ENCODE results near the gene KAZALD1. TPM values are rescaled to one million over a fixed set of nuclear protein-coding genes. Genes with fewer than 3 reads are reported as not detected.

Gene KAZALD1
- total and polyA plus RNA-seq, 3 donors from 2014 or later = 6.4 to 11.0 (median 6.8) TPM

DNA sequence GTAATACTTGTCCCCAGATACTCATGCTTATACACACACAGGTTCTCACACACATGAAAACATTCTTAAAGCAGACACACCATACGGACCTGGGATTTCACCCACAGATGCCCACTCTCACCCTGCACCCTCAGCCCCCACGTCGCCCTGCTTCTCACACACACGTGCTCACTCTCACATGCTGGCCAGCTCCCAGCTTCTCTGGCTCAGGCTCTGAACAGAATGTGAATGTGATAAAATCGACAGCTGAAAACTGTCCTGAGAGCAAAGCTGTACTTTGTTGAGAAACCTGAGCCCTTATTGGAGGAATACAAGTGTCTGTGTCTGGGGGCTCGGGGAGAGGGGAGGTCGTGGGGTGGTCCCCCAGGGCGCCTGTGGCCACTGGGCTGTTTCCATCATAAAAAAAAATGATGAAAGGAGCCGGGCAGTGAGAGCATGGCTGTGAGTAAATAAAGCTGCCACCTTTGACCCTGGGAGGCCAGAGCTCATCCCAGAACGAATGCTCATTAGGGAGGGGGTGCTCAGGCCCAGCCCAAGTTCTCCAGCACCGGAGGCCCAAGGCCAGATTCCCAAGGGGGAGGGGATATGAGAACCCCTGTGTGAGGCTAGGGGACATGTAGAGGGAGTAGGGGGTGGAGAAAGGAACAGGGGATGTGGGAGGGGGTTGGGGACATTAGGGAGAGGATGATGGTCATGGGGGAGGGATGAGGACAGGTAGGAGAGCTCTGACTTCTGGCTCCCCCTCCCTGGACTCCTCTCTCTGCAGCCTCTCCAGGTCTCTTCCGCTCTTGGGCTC lies 51.2 kb downstream of the KAZALD1 start:
- WGBS, 2 donors = 26 to 30% methylated on average over 12 of the region's 12 CpGs
- Histone ChIP-seq H3K36me3 (ENCODE audit: low read depth, missing control alignments) (no peaks in the 10 kb centered on the region), H3K4me3 (no peak overlapping the region), H3K27me3 (no peaks in the 10 kb centered on the region), H3K4me1 (no peaks in the 10 kb centered on the region), H3K27ac (no peak overlapping the region), H3K9me3 (no peaks in the 10 kb centered on the region)
- DNase-seq = no peak
- intact Hi-C loops (cut with DNase I; ENCODE audit: low total_unique reads) = no loop called here
- no peak for TF ChIP-seq POLR2A (IDR thresholded peaks at IDR 0.05)
- no peak for TF ChIP-seq CTCF (IDR thresholded peaks at IDR 0.05)

GRCh38 chr10:101113890-101114403 lies 52.2 kb downstream of the KAZALD1 start:
- no peaks in the 10 kb centered on the region for H3K36me3 ChIP-seq (ENCODE audit: low read depth, missing control alignments)
- WGBS, 2 donors = 82 to 84% methylated on average over 2 of the region's 2 CpGs
- DNase-seq = no peak
- H3K4me1 ChIP-seq = no peaks in the 10 kb centered on the region
- H3K27me3 ChIP-seq = no peaks in the 10 kb centered on the region
- H3K27ac ChIP-seq = no peak overlapping the region
- no peak overlapping the region for H3K4me3 ChIP-seq
- intact Hi-C loops (cut with DNase I; ENCODE audit: low total_unique reads) = no loop called here
- TF ChIP-seq POLR2A (IDR thresholded peaks at IDR 0.05) (no peak), CTCF (IDR thresholded peaks at IDR 0.05) (no peak)
- H3K9me3 ChIP-seq = no peaks in the 10 kb centered on the region

GRCh38 chr10:101114646-101115045 lies 52.9 kb downstream of the KAZALD1 start:
- no peak for TF ChIP-seq CTCF (IDR thresholded peaks at IDR 0.05)

More at GRCh38 chr10:101114646-101115045, 52.9 kb downstream of the KAZALD1 start:
- Histone ChIP-seq H3K27ac (no peak overlapping the region), H3K4me3 (no peak overlapping the region), H3K4me1 (no peaks in the 10 kb centered on the region), H3K27me3 (no peaks in the 10 kb centered on the region), H3K36me3 (ENCODE audit: low read depth, missing control alignments) (no peaks in the 10 kb centered on the region), H3K9me3 (no peaks in the 10 kb centered on the region)
- intact Hi-C loops (cut with DNase I; ENCODE audit: low total_unique reads) = no loop called here
- whole genome bisulfite sequencing, 2 donors = 42 to 60% methylated on average over 2 of the region's 2 CpGs
- DNase-seq = no peak

Other genes with a start within 250 kb of the KAZALD1 start
- gene SLF2, start 149.0 kb upstream of the KAZALD1 start, total RNA-seq = 100 to 1,000 TPM; 150 to 171 TPM
- 42.6 TPM for gene SLF2, start 149.0 kb upstream of the KAZALD1 start, polyA plus RNA-seq (ENCODE audit: insufficient read depth, low read depth, low replicate concordance)
- gene SEMA4G, start 92.5 kb upstream of the KAZALD1 start, total RNA-seq = 1 to 10 TPM; 4.8 to 7.2 TPM
- gene SEMA4G, start 92.5 kb upstream of the KAZALD1 start, polyA plus RNA-seq (ENCODE audit: insufficient read depth, low read depth, low replicate concordance) = 6.2 TPM
- gene MRPL43, start 74.5 kb upstream of the KAZALD1 start, total RNA-seq = 100 to 1,000 TPM; 123 to 124 TPM
- 199 TPM for gene MRPL43, start 74.5 kb upstream of the KAZALD1 start, polyA plus RNA-seq (ENCODE audit: insufficient read depth, low read depth, low replicate concordance)
- gene TWNK, start 74.4 kb upstream of the KAZALD1 start, total RNA-seq = 10 to 100 TPM; 24.4 to 31.1 TPM
- 26.4 TPM for gene TWNK, start 74.4 kb upstream of the KAZALD1 start, polyA plus RNA-seq (ENCODE audit: insufficient read depth, low read depth, low replicate concordance)
- gene LZTS2, start 62.2 kb upstream of the KAZALD1 start, total RNA-seq = 100 to 1,000 TPM; 133 to 158 TPM
- 65.9 TPM for gene LZTS2, start 62.2 kb upstream of the KAZALD1 start, polyA plus RNA-seq (ENCODE audit: insufficient read depth, low read depth, low replicate concordance)
- 1 to 10 TPM; 2.2 to 3.5 TPM for gene PDZD7, start 30.9 kb upstream of the KAZALD1 start, total RNA-seq
- gene PDZD7, start 30.9 kb upstream of the KAZALD1 start, polyA plus RNA-seq (ENCODE audit: insufficient read depth, low read depth, low replicate concordance) = 1.6 TPM
- gene SFXN3, start 30.8 kb upstream of the KAZALD1 start, total RNA-seq = 100 to 1,000 TPM in 1 of 2 donors, 10 to 100 TPM in 1; 70.7 to 125 TPM
- 38.5 TPM for gene SFXN3, start 30.8 kb upstream of the KAZALD1 start, polyA plus RNA-seq (ENCODE audit: insufficient read depth, low read depth, low replicate concordance)
- gene TLX1, start 69.3 kb downstream of the KAZALD1 start, total RNA-seq = 1 to 10 TPM in 1 of 2 donors, under 1 TPM in 1; 0.99 to 1.7 TPM
- gene TLX1, start 69.3 kb downstream of the KAZALD1 start, polyA plus RNA-seq (ENCODE audit: insufficient read depth, low read depth, low replicate concordance) = 0.44 TPM
- under 1 TPM in 1 of 2 donors, not detected in 1; 0.12 TPM for gene LBX1, start 167.5 kb downstream of the KAZALD1 start, total RNA-seq
- not detected for gene LBX1, start 167.5 kb downstream of the KAZALD1 start, polyA plus RNA-seq (ENCODE audit: insufficient read depth, low read depth, low replicate concordance)